Neuronal stem cell (in vitro differentiated cells): Measurements from ENCODE around the gene UNK.
A peak's percentile ranks its signal among the peaks of the same experiment; 100 is the strongest.

Experiments
- DNase-seq: peaks from one replicate; pipeline ENCODE4 v3.0.0-alpha.2; 2013; ENCODE audit warnings: low spot score
- H2AFZ ChIP-seq: one replicate; pipeline ENCODE4 v1.6.1; 2013; ENCODE audit warnings: mild to moderate bottlenecking, low read length, inconsistent platforms
- H2AK5ac ChIP-seq: 2 replicates; pipeline ENCODE4 v1.6.1; 2013; ENCODE audit warnings: low read depth, mild to moderate bottlenecking, inconsistent platforms, low read length, moderate library complexity, mixed read lengths
- H2BK120ac ChIP-seq: 2 replicates; pipeline ENCODE4 v1.6.1; 2013; ENCODE audit warnings: low read depth, mild to moderate bottlenecking, inconsistent platforms, low read length, moderate library complexity, mixed read lengths
- H2BK12ac ChIP-seq: one replicate; pipeline ENCODE4 v1.6.1; 2013; ENCODE audit warnings: low read length, inconsistent platforms
- H2BK15ac ChIP-seq: 2 replicates; pipeline ENCODE4 v1.6.1; 2013; ENCODE audit warnings: mild to moderate bottlenecking, low read length, inconsistent platforms, mixed read lengths
- H2BK5ac ChIP-seq: one replicate; pipeline ENCODE4 v1.6.1; 2013; ENCODE audit warnings: inconsistent platforms, mild to moderate bottlenecking, low read length, moderate library complexity
- H3K14ac ChIP-seq: one replicate; pipeline ENCODE4 v1.6.1; 2013; ENCODE audit warnings: low read length, inconsistent platforms
- H3K18ac ChIP-seq: 2 replicates; pipeline ENCODE4 v1.6.1; 2013; ENCODE audit warnings: low read length, inconsistent platforms
- H3K23ac ChIP-seq: 2 replicates; pipeline ENCODE4 v1.6.1; 2013; ENCODE audit warnings: low read depth, mild to moderate bottlenecking, mixed read lengths, low read length, inconsistent platforms; ENCODE audit not compliant: poor library complexity
- H3K27ac ChIP-seq: replicated peaks from 3 replicates; pipeline ENCODE4 v1.5.1; 2013; ENCODE audit warnings: low read length, inconsistent platforms
- H3K27me3 ChIP-seq, 3 experiments: 2 replicates each; pipeline ENCODE4 v1.6.1; 2013; ENCODE audit warnings: low read length in 3 of 3, mild to moderate bottlenecking in 2 of 3, inconsistent platforms in 1 of 3, low read depth in 1 of 3, mixed read lengths in 1 of 3, moderate library complexity in 1 of 3; ENCODE audit not compliant: control insufficient read depth in 3 of 3, insufficient read depth in 3 of 3
- H3K36me3 ChIP-seq, 2 donors: replicated peaks in 1 of 2; 2 replicates each; pipeline ENCODE4 v1.6.1; 2013; ENCODE audit warnings: low read length in 2 of 2; ENCODE audit not compliant: control insufficient read depth in 2 of 2, insufficient read depth in 2 of 2
- H3K4ac ChIP-seq: 2 replicates; pipeline ENCODE4 v1.6.1; 2013; ENCODE audit warnings: inconsistent platforms, mild to moderate bottlenecking, low read length, moderate library complexity
- H3K4me1 ChIP-seq, 2 donors: 1 replicate in 1 of 2; 2 replicates in 1 of 2; pipeline ENCODE4 v1.6.1; 2013; ENCODE audit warnings: low read length in 2 of 2, low read depth in 1 of 2; ENCODE audit not compliant: control insufficient read depth in 2 of 2, insufficient read depth in 1 of 2
- H3K4me2 ChIP-seq: one replicate; pipeline ENCODE4 v1.6.1; 2013; ENCODE audit warnings: mild to moderate bottlenecking, low read length, inconsistent platforms; ENCODE audit not compliant: insufficient read depth, poor library complexity, severe bottlenecking
- H3K4me3 ChIP-seq, 2 donors: 2 replicates each; pipeline ENCODE4 v1.5.1; 2013; ENCODE audit warnings: low read length in 2 of 2, mild to moderate bottlenecking in 2 of 2, inconsistent platforms in 1 of 2, moderate library complexity in 1 of 2
- H3K79me1 ChIP-seq: one replicate; pipeline ENCODE4 v1.6.1; 2013; ENCODE audit warnings: low read depth, mild to moderate bottlenecking, inconsistent platforms, low read length, moderate library complexity
- H3K9ac ChIP-seq: one replicate; pipeline ENCODE4 v1.6.1; 2013; ENCODE audit warnings: mild to moderate bottlenecking, low read depth, low read length, inconsistent platforms; ENCODE audit not compliant: poor library complexity
- H3K9me3 ChIP-seq, 2 donors: replicated peaks in 1 of 2; 2 replicates each; pipeline versions ENCODE3 to v1.6.1; 2013; ENCODE audit warnings: low read length in 2 of 2, mild to moderate bottlenecking in 2 of 2, inconsistent platforms in 1 of 2, low read depth in 1 of 2, mixed read lengths in 1 of 2, moderate library complexity in 1 of 2; ENCODE audit not compliant: control insufficient read depth in 2 of 2, insufficient read depth in 1 of 2
- H4K8ac ChIP-seq: one replicate; pipeline ENCODE4 v1.6.1; 2013; ENCODE audit warnings: low read depth, mild to moderate bottlenecking, inconsistent platforms, low read length, moderate library complexity
- H4K91ac ChIP-seq: one replicate; pipeline ENCODE4 v1.6.1; 2013; ENCODE audit warnings: low read length, low read depth, mild to moderate bottlenecking, inconsistent platforms; ENCODE audit not compliant: poor library complexity
- WGBS, 2 donors: extraction: QIAGEN DNeasy Blood & Tissue Kit; methylation state at CpG; one replicate each; pipeline ENCODE4 v1.1.7; 2013; ENCODE audit warnings: missing lambda C conversion rate in 2 of 2, mixed read lengths in 1 of 2; ENCODE audit not compliant: insufficient read length in 2 of 2, insufficient replicate concordance in 1 of 2; ENCODE audit errors: extremely low coverage in 2 of 2; 5-methylcytosine and 5-hydroxymethylcytosine counted together

The UNK gene

DNA sequence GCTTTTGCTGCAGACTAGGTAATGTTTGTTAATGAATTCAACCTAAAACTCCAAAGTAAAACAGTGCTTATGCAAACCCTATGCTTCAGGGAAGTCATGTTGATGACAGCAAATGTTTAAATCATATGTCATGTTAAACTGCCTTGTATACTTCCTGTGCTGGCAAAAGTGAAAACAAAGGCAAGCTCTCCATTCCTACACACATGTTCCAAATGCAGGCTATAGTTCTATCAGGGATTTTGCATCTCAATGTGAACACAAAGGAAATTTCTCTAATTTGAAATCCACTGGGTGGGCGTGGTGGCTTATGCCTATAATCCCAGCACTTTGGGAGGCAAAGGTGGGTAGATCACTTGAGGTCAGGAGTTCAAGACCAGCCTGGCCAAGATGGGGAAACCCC, 19.3 kb downstream of the UNK start:
- Histone ChIP-seq H2BK120ac (no peak overlapping the region), H3K23ac (no peak overlapping the region), H3K18ac (no peak overlapping the region), H4K91ac (no peak overlapping the region), H3K9ac (no peak overlapping the region), H3K27me3 (no peaks in the 10 kb centered on the region), H2AK5ac (no peak overlapping the region), H3K9me3 (no peaks in the 10 kb centered on the region), H2BK15ac (no peak overlapping the region), H3K79me1 (peaks cover 8% of the 10 kb centered on the region), H3K4me2 (no peak overlapping the region), H3K14ac (no peak overlapping the region), H2BK5ac (no peak overlapping the region), H3K4ac (no peak overlapping the region), H3K27ac (no peak overlapping the region), H2AFZ (no peak overlapping the region), H2BK12ac (no peak overlapping the region), H3K36me3 (peaks cover 16 to 60% of the 10 kb centered on the region in 2 donors), H3K4me1 (no peaks in the 10 kb centered on the region), H4K8ac (no peak overlapping the region), H3K4me3 (no peak overlapping the region)
- WGBS, 2 donors = no CpG with 5 or more reads among the region's 1 CpG
- DNase-seq = no peak

GRCh38 chr17:75806822-75807500, 22.4 kb downstream of the UNK start:
- Histone ChIP-seq H2AFZ (no peak overlapping the region), H3K9ac (no peak overlapping the region), H2BK12ac (no peak overlapping the region), H2BK15ac (no peak overlapping the region), H3K4me1 (no peaks in the 10 kb centered on the region), H3K4ac (no peak overlapping the region), H3K23ac (no peak overlapping the region), H3K79me1 (peaks cover 15% of the 10 kb centered on the region), H2BK120ac (no peak overlapping the region), H3K14ac (no peak overlapping the region), H4K8ac (no peak overlapping the region), H3K9me3 (no peaks in the 10 kb centered on the region), H3K4me3 (no peak overlapping the region), H3K27me3 (no peaks in the 10 kb centered on the region), H3K18ac (no peak overlapping the region), H2AK5ac (no peak overlapping the region), H3K27ac (no peak overlapping the region), H2BK5ac (peak overlapping the region; percentile 88), H3K36me3 (peaks cover 22 to 63% of the 10 kb centered on the region in 2 donors), H4K91ac (no peak overlapping the region), H3K4me2 (no peak overlapping the region)
- DNase-seq = no peak
- no CpG with 5 or more reads among the region's 4 CpGs for WGBS, 2 donors

GRCh38 chr17:75807861-75808260, 23.3 kb downstream of the UNK start:
- Histone ChIP-seq H2AFZ (no peak overlapping the region), H3K27me3 (no peaks in the 10 kb centered on the region), H3K4me3 (no peak overlapping the region), H2AK5ac (no peak overlapping the region), H3K27ac (no peak overlapping the region), H4K8ac (no peak overlapping the region), H3K4me1 (no peaks in the 10 kb centered on the region), H2BK15ac (no peak overlapping the region), H2BK120ac (no peak overlapping the region), H2BK12ac (no peak overlapping the region), H2BK5ac (no peak overlapping the region), H3K4ac (no peak overlapping the region), H3K18ac (no peak overlapping the region), H3K79me1 (peaks cover 19% of the 10 kb centered on the region), H3K4me2 (no peak overlapping the region), H4K91ac (no peak overlapping the region), H3K9ac (no peak overlapping the region), H3K23ac (no peak overlapping the region), H3K36me3 (peaks cover 29 to 66% of the 10 kb centered on the region in 2 donors), H3K9me3 (no peaks in the 10 kb centered on the region), H3K14ac (no peak overlapping the region)
- no CpG with 5 or more reads among the region's 3 CpGs for WGBS, 2 donors
- DNase-seq = no peak

DNA sequence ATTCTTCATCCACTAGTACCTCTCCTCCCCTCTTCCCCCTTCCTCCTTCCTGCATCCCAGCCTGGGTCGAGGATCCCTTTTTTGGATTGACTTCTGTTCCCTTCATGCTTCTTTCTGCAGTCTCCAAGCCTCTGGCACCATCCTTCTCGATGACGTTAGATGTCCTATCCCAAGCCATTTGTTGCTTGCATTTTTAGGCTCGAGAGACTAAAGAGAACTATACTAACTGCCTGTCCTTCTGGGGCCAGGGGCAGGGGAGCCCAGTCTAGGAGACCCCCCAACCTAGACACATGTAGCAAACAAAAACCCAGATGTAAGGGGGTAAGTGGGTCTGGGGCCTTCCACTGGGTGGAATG, 23.9 kb downstream of the UNK start:
- Histone ChIP-seq H3K4me2 (no peak overlapping the region), H3K79me1 (peaks cover 19% of the 10 kb centered on the region), H4K91ac (no peak overlapping the region), H3K9me3 (no peaks in the 10 kb centered on the region), H3K9ac (no peak overlapping the region), H2BK15ac (no peak overlapping the region), H3K4me1 (no peaks in the 10 kb centered on the region), H4K8ac (no peak overlapping the region), H2AK5ac (no peak overlapping the region), H2BK5ac (peak overlapping the region; percentile 20), H3K18ac (no peak overlapping the region), H3K27ac (no peak overlapping the region), H3K27me3 (no peaks in the 10 kb centered on the region), H2AFZ (no peak overlapping the region), H2BK12ac (no peak overlapping the region), H3K4ac (no peak overlapping the region), H2BK120ac (no peak overlapping the region), H3K14ac (no peak overlapping the region), H3K23ac (no peak overlapping the region), H3K36me3 (peaks cover 36 to 68% of the 10 kb centered on the region in 2 donors), H3K4me3 (no peak overlapping the region)
- DNase-seq = no peak
- no CpG with 5 or more reads among the region's 4 CpGs for whole genome bisulfite sequencing, 2 donors
